HL-60/S4 treated with retinoic acid at 250 ng/mL for 4 days and 3 days (cell line): ENCODE results near the gene OSER1.

Experiments used
- in situ Hi-C: fragments of 300-500 bp; cut with MboI; formaldehyde crosslinking; loops from 2 replicates; pipeline ENCODE4 v1.7.0; 2022; ENCODE audit warnings: low sequenced_read_pairs

Gene OSER1

DNA sequence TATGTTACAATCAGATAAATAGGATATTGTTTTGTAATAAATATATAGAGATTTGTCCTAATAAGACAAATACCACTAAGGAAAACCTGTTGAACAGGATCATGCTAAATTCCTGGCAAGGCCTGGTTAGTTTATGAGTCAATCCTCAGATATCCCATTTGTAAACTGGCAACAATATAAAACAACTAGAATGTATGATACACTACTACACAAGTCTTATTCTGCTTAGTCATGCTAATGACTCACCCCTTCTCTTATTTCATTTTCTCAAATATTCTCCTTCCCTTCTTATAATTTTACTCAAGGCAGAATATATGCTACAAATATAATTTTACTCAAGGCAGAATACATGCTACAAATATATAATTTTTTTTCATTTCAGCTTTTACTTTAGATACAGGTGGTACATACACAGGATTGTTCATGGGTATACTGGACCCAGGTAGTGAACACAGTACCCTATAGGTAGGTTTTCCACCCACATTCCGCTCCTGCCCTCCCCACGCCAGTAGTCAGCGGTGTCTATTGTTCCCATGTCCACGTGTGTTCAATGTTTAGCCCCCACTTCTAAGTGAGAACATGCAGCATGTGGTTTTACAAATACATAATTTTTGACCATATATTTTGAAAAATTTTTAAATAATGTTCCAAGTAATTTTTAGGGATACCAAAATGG, 6.3 kb downstream of the OSER1 start:
- in situ Hi-C loops, result no loop called here

GRCh38 chr20:44203161-44203560, 7.4 kb downstream of the OSER1 start:
- in situ Hi-C loops, result no loop called here

GRCh38 chr20:44200983-44201382, 9.6 kb downstream of the OSER1 start:
- in situ Hi-C loops, result no loop called here

DNA sequence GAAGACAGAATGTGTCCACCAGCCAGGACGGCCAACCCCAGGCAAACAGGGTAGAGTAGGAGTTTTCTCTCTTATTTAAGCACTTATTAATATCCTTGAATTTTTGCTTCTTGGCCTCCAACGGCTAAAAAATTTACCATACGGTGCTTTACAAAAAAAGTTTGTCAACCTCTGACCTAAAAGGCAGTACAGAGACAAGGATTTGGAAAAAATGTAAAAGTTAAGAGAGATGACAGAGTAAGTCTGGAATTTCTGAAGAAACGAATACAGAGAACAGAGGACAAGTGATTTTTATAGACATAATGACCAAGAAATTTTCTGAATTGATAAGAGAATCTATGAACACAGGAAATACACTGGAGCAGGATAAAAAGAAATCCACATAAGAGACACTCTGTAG, 10.2 kb downstream of the OSER1 start:
- in situ Hi-C loops, result no loop called here

- in situ Hi-C loops, result loop anchor here (25.0 kb wide), 1 partner anchor 763 kb away; no protein-coding TSS in a partner anchor
These were observed 10.7 kb downstream of the OSER1 start for GRCh38 chr20:44199877-44200276.

GRCh38 chr20:44198872-44199271, 11.7 kb downstream of the OSER1 start:
- in situ Hi-C loops, result loop anchor here (25.0 kb wide), 1 partner anchor 762 kb away; no protein-coding TSS in a partner anchor

GRCh38 chr20:44196271-44196670, 14.3 kb downstream of the OSER1 start:
- in situ Hi-C loops, result loop anchor here (25.0 kb wide), 1 partner anchor 759 kb away; no protein-coding TSS in a partner anchor

- in situ Hi-C loops, result loop anchor here (25.0 kb wide), 1 partner anchor 758 kb away; no protein-coding TSS in a partner anchor
These were observed 15.0 kb downstream of the OSER1 start for GRCh38 chr20:44195605-44196004.

DNA sequence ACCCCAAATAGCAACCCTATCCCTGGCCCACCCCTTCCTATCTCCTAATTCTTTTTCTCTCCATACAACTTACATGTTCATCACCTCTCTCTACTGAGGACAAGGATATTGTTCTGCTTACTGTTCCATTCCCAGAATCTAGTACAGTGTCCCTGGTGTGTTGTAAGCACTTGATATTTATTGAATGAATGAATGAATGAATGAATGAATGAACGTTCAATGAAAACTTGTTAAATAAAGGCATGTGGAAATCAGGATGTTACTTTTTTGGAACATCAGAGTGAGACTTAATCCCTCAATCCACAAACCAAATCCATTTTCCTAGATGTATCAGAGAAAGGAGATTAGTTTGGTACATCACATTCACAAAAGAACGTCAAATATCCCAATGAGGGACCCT, 16.8 kb downstream of the OSER1 start:
- in situ Hi-C loops, result loop anchor here (25.0 kb wide), 1 partner anchor 756 kb away; no protein-coding TSS in a partner anchor

DNA sequence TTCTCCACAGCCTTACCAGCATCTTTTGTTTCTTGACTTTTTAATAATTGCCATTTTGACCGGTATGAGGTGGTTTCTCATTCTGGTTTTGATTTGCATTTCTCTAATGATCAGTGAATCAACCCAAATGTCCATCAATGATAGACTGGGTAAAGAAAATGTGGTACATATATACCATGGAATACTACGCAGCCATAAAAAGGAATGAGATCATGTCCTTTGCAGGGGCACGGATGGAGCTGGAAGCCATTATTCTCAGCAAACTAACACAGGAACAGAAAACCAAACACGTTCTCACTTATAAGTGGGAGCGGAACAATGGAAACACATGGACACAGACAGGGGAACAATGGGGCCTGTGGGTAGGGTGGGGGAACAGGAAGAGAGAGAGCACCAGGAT, 18.9 kb downstream of the OSER1 start:
- in situ Hi-C loops, result loop anchor here (25.0 kb wide), 1 partner anchor 754 kb away; no protein-coding TSS in a partner anchor

GRCh38 chr20:44190197-44190852, 20.2 kb downstream of the OSER1 start:
- in situ Hi-C loops, result loop anchor here (25.0 kb wide), 1 partner anchor 753 kb away; no protein-coding TSS in a partner anchor

GRCh38 chr20:44188752-44189151, 21.8 kb downstream of the OSER1 start:
- in situ Hi-C loops, result loop anchor here (25.0 kb wide), 1 partner anchor 751 kb away; no protein-coding TSS in a partner anchor

DNA sequence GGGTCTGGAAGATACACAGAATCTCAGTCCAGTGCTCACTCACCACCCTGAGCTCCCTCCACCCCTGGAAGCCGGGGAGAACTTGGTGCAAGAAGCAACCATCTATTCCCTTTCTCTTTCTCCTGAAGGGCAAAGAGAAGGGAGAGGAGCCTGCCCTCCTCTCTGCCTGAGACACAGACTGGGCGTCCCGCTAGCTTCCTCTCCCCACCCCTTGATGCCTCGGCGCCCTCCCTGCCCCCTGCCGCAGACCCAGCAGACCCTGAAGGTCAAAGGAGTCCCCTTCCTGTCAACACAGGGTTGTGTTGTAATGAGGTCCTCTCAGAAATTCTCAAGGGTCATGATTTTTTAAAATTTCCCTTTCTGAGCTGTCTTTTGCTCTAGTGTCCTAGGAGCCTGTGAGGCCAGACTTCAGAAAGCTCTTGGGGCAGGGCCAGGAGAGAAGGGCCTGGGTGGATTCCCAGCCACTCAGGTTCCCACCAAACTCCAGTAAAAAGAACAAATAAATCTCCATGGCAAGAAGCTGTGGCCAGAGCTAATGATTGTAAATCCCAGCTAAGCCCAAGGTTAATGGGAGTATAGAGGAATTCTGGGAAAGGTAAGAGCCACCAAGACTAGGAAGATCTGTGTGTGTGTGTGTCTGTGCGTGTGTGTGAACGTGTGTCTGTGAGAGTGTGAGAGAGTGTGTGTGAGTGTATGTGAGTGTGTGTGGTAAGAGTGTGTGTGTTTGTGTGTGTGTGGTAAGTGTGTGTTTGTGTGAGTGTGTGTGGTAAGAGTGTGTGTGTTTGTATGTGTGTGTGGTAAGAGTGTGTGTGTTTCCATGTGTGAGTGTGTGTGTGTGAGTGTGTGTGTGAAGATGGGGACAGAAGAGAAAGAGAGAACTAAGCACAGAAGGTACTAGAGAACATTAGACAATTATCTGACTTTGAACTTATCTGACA, 22.5 kb downstream of the OSER1 start:
- in situ Hi-C loops, result loop anchor here (25.0 kb wide), 1 partner anchor 751 kb away; no protein-coding TSS in a partner anchor

- in situ Hi-C loops, result loop anchor here (25.0 kb wide), 1 partner anchor 750 kb away; no protein-coding TSS in a partner anchor
These were observed 23.4 kb downstream of the OSER1 start, which contains the start of gene JPH2 for GRCh38 chr20:44187054-44187771. Gene JPH2, minus strand, starts transcription at chr20:44187188. Its CDS starts 483 bp downstream, at chr20:44186705.

- in situ Hi-C loops, result loop anchor here (25.0 kb wide), 1 partner anchor 749 kb away; no protein-coding TSS in a partner anchor
These were observed 23.9 kb downstream of the OSER1 start for GRCh38 chr20:44186674-44187053.

- in situ Hi-C loops, result loop anchor here (25.0 kb wide), 1 partner anchor 749 kb away; no protein-coding TSS in a partner anchor
These were observed 24.4 kb downstream of the OSER1 start for GRCh38 chr20:44186201-44186600.

- in situ Hi-C loops, result loop anchor here (25.0 kb wide), 1 partner anchor 748 kb away; no protein-coding TSS in a partner anchor
These were observed 25.0 kb downstream of the OSER1 start for GRCh38 chr20:44185574-44185973.

DNA sequence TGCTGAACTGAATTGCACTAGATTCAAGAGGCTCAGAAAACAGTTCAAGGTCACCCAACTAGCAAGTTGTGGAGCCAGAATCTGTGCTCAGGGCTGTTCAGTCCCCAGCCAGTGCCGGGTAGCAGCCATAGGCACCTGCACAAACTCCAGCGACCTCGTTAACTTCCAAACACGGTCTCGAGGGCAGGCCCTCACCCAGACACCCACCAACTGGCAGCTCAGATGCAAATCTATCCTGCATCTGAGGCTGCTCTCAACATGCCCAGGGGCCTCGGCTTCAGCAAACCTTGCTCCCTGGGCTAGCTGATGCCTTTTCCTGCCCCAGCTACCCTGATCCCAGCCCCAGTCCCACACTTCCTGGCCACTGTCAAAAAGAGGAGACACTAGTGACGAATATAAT, 27.3 kb downstream of the OSER1 start:
- in situ Hi-C loops, result loop anchor here (25.0 kb wide), 1 partner anchor 746 kb away; no protein-coding TSS in a partner anchor

- in situ Hi-C loops, result loop anchor here (25.0 kb wide), 1 partner anchor 746 kb away; no protein-coding TSS in a partner anchor
These were observed 27.7 kb downstream of the OSER1 start for GRCh38 chr20:44182863-44183262.
